ENCODE results near the gene SPC24. TPM values are rescaled to one million over a fixed set of nuclear protein-coding genes. Genes with fewer than 3 reads are reported as not detected.

SPC24 gene
- total and polyA plus RNA-seq, 2 donors (not counting 3 experiments of a cell fraction or from before 2014, with no cell fraction given), result 19.8 to 70.0 TPM

- Histone ChIP-seq H3K79me2 (ENCODE audit: control insufficient read depth, insufficient read depth, low read length) (peaks cover 25% of the 10 kb centered on the region), H3K4me3 (replicated peaks in 1 of 3; ENCODE audit: insufficient read depth in 1 of 3, low read depth in 1 of 3, low read length in 3 of 3) (no peak overlapping the region), H3K9me3 (replicated peaks; ENCODE audit: control insufficient read depth, insufficient read depth, low read length) (no peaks in the 10 kb centered on the region), H3K36me3 (ENCODE audit: control insufficient read depth in 2 of 2, extremely low read depth in 1 of 2, insufficient read depth in 2 of 2, low read length in 2 of 2) (peaks cover 25 to 31% of the 10 kb centered on the region in 2 experiments), H3K4me2 (ENCODE audit: insufficient read depth, low read length) (no peak overlapping the region), H2AFZ (ENCODE audit: low read depth, low read length) (no peak overlapping the region), H3K9ac (replicated peaks; ENCODE audit: extremely low read depth, insufficient read depth, low read length) (no peak overlapping the region), H3K4me1 (ENCODE audit: control insufficient read depth, extremely low read depth, insufficient read depth, low read length) (no peaks in the 10 kb centered on the region), H4K20me1 (replicated peaks; ENCODE audit: control insufficient read depth, extremely low read depth, insufficient read depth, low read length) (no peaks in the 10 kb centered on the region), H3K9me1 (replicated peaks; ENCODE audit: control insufficient read depth, extremely low read depth, insufficient read depth, low read length) (no peaks in the 10 kb centered on the region), H3K27ac (ENCODE audit: insufficient read depth, low read depth, low read length) (no peak overlapping the region), H3K27me3 (ENCODE audit: control insufficient read depth in 2 of 2, insufficient read depth in 2 of 2, low read length in 2 of 2) (no peaks in the 10 kb centered on the region)
- no TSS peak for BruUV-seq (replicated peaks)
- no peak for FAIRE-seq
- dilution Hi-C loops (cut with MboI; ENCODE audit: extremely low pct_ligation_motif_present, low sequenced_read_pairs) (no loop called here), intact Hi-C loops (cut with micrococcal nuclease) (no loop called here)
- DNase-seq (ENCODE audit: low read depth, low spot score), result no peak
- no peak for TF ChIP-seq JUN (IDR thresholded peaks at IDR 0.05; ENCODE audit: borderline replicate concordance, insufficient read depth, insufficient read length, low read depth)
- TF ChIP-seq MAX (IDR thresholded peaks at IDR 0.05; ENCODE audit: insufficient read depth, insufficient read length), result no peak
- TF ChIP-seq GATA2 (IDR thresholded peaks at IDR 0.05; ENCODE audit: insufficient read depth, insufficient read length, low read depth, low read length), result no peak
- TF ChIP-seq FOS (IDR thresholded peaks at IDR 0.05; ENCODE audit: borderline replicate concordance, insufficient read depth, low read length), result no peak
- TF ChIP-seq EZH2 (IDR thresholded peaks at IDR 0.05; ENCODE audit: borderline replicate concordance, low read depth, low read length, severe bottlenecking), result no peak
- TF ChIP-seq POLR2AphosphoS5 (IDR thresholded peaks at IDR 0.05; ENCODE audit: insufficient read depth, low read depth, low read length), result no peak
- no peak for TF ChIP-seq POLR2A (IDR thresholded peaks at IDR 0.05; ENCODE audit: low read depth, low read length)
- no peak for TF ChIP-seq MYC (IDR thresholded peaks at IDR 0.05; ENCODE audit: low read depth, low read length)
- no peak for TF ChIP-seq CTCF (IDR thresholded peaks at IDR 0.05; ENCODE audit: extremely low read depth in 1 of 2, insufficient read depth in 1 of 2, low read depth in 1 of 2, low read length in 2 of 2)
- ChIA-PET CTCF (interaction anchor here (3.4 kb wide), 1 partner anchor 11 kb away, joined by 12 read pairs; no protein-coding TSS in a partner anchor), POLR2A (no interaction called here)
Observed at GRCh38 chr19:11115042-11115441, 40.5 kb downstream of the SPC24 start.

Measured in endothelial cell of umbilical vein (primary cell).